K562 (cell line): Measurements from ENCODE around the gene GABBR1. TPM values are rescaled to one million over a fixed set of nuclear protein-coding genes. Genes with fewer than 3 reads are reported as not detected.
A peak's percentile ranks its signal among the peaks of the same experiment; 100 is the strongest.

ENCODE experiments used
- BRD4 ChIP-seq: fragments of 200-600 bp; sonication (generic); IDR thresholded peaks from 2 replicates; pipeline ENCODE4 v1.6.1; 2017; ENCODE audit warnings: inconsistent platforms
- CTCF ChIP-seq, 3 experiments: IDR thresholded peaks in 2 of 3; conservative IDR thresholded peaks in 1 of 3; 2 replicates each; pipeline ENCODE4 v1.5.1; 2011 to 2012; ENCODE audit warnings: low read length in 3 of 3, mild to moderate bottlenecking in 3 of 3, control low read depth in 2 of 3, improper control_type of control experiment in 1 of 3, inconsistent platforms in 1 of 3, low read depth in 1 of 3, mixed read lengths in 1 of 3, moderate library complexity in 1 of 3; ENCODE audit not compliant: insufficient read depth in 2 of 3
- E2F6 ChIP-seq, 2 experiments: IDR thresholded peaks; 2 replicates each; pipeline ENCODE4 v1.6.1; 2011; ENCODE audit warnings: borderline replicate concordance in 1 of 2, control low read depth in 1 of 2, low read depth in 1 of 2, low read length in 1 of 2, mild to moderate bottlenecking in 1 of 2, mixed read lengths in 1 of 2, moderate library complexity in 1 of 2; ENCODE audit not compliant: insufficient read depth in 1 of 2, insufficient read length in 1 of 2, poor library complexity in 1 of 2, severe bottlenecking in 1 of 2; ENCODE audit errors: extremely low read depth in 1 of 2
- EZH2 ChIP-seq: IDR thresholded peaks from 2 replicates; pipeline ENCODE4 v1.6.1; 2012; ENCODE audit warnings: low read depth, mild to moderate bottlenecking, inconsistent platforms, low read length, borderline replicate concordance
- LEF1 ChIP-seq: fragments of 450-650 bp; IDR thresholded peaks from 2 replicates; pipeline ENCODE4 v1.6.1; 2016; ENCODE audit warnings: mild to moderate bottlenecking
- MYC ChIP-seq, 2 experiments: fragments of 250-450 bp in 1 of 2; sonication (Bioruptor Pico) in 1 of 2; IDR thresholded peaks; 2 replicates each; pipeline versions ENCODE4 v1.5.1 to v1.6.1; 2012 to 2021; ENCODE audit warnings: low read depth in 2 of 2, borderline replicate concordance in 1 of 2, improper control_type of control experiment in 1 of 2, low read length in 1 of 2, mild to moderate bottlenecking in 1 of 2, moderate library complexity in 1 of 2
- NFIX ChIP-seq: fragments of 250-450 bp; sonication (Bioruptor Pico); IDR thresholded peaks from 2 replicates; pipeline ENCODE4 v1.4.0; 2020; ENCODE audit warnings: low read depth, mild to moderate bottlenecking, moderate library complexity
- PATZ1 ChIP-seq: fragments of 250-450 bp; sonication (Bioruptor Pico); IDR thresholded peaks from 2 replicates; pipeline ENCODE4 v1.5.0; 2020; ENCODE audit warnings: mild to moderate bottlenecking, borderline replicate concordance
- RUNX1 ChIP-seq: sonication (generic); IDR thresholded peaks from 2 replicates; pipeline ENCODE4 v1.6.1; 2016; ENCODE audit warnings: antibody characterized with exemption, low read depth
- TEAD4 ChIP-seq, 2 experiments: sonication (generic) in 1 of 2; formaldehyde crosslinking in 1 of 2; IDR thresholded peaks; 2 replicates each; pipeline versions ENCODE4 v1.6.1 to v1.8.0; 2012 to 2022; ENCODE audit warnings: borderline replicate concordance in 1 of 2, inconsistent platforms in 1 of 2, low read length in 1 of 2, mild to moderate bottlenecking in 1 of 2, missing genetic modification reagents in 1 of 2
- ZC3H8 ChIP-seq: fragments of 450-650 bp; IDR thresholded peaks from 2 replicates; pipeline ENCODE4 v1.6.1; 2017
- ZFP1 ChIP-seq: fragments of 450-650 bp; formaldehyde crosslinking; IDR thresholded peaks from 2 replicates; pipeline ENCODE4 v1.4.0; 2020; ENCODE audit warnings: mild to moderate bottlenecking, mixed read lengths
- ZFP30 ChIP-seq: fragments of 250-450 bp; sonication (Bioruptor Pico); IDR thresholded peaks from 2 replicates; pipeline ENCODE4 v1.8.0; 2022; ENCODE audit warnings: moderate library complexity, mild to moderate bottlenecking, inconsistent platforms, borderline replicate concordance
- ZFP36 ChIP-seq: fragments of 150-350 bp; IDR thresholded peaks from 2 replicates; pipeline ENCODE4 v1.6.1; 2018; ENCODE audit warnings: low read length, low read depth; ENCODE audit not compliant: partially characterized antibody
- ZNF277 ChIP-seq: fragments of 250-450 bp; sonication (Bioruptor Pico); IDR thresholded peaks from 2 replicates; pipeline ENCODE4 v1.8.0; 2022; ENCODE audit warnings: inconsistent platforms, mild to moderate bottlenecking, moderate library complexity, borderline replicate concordance
- ZNF311 ChIP-seq: fragments of 250-450 bp; sonication (Bioruptor Pico); IDR thresholded peaks from 2 replicates; pipeline ENCODE4 v1.4.0; 2020; ENCODE audit warnings: mild to moderate bottlenecking, moderate library complexity
- polyA plus RNA-seq, 8 experiments: library from polyadenylated mRNA; depleted of rRNA in 4 of 8; stranded (reverse) in 5 of 8; unstranded in 3 of 8; fragments of >200 nt; fragmentation: Nextera tagmentation in 2 of 8; fragmentation: Illumina TruSeq in 1 of 8; extraction: Ambion mirVana in 2 of 8; extraction: Trizol in 1 of 8; gene quantifications; 2 replicates each; pipeline versions ENCODE4 v1.2.1 to v1.2.3, GENCODE V29; 2011 to 2014; ENCODE audit warnings: inconsistent platforms in 1 of 8, missing spikeins in 1 of 8
- total RNA-seq, 7 experiments: library from RNA; depleted of rRNA in 6 of 7; stranded (reverse); fragments of >200 nt in 6 of 7; fragmentation: Illumina TruSeq in 2 of 7; extraction: Trizol in 2 of 7; gene quantifications; 2 replicates each; pipeline versions ENCODE4 v1.2.1 to v1.2.3, GENCODE V29; 2011 to 2021; ENCODE audit warnings: low replicate concordance in 1 of 7
- TF ChIP-seq, protein P1 (sequence below): fragments of 450-650 bp; formaldehyde crosslinking; IDR thresholded peaks from 2 replicates; pipeline ENCODE4 v1.4.0; 2020; ENCODE audit warnings: mild to moderate bottlenecking, moderate library complexity
- TF ChIP-seq, protein P2 (sequence below): fragments of 250-450 bp; sonication (Bioruptor Pico); IDR thresholded peaks from 2 replicates; pipeline ENCODE4 v1.9.0; 2021; ENCODE audit warnings: mild to moderate bottlenecking

Gene GABBR1
- total and polyA plus RNA-seq, 9 of the 15 experiments (the other 6 are each of a cell fraction or from before 2014, with no cell fraction given): 2.2 to 48.3 (median 20.8) TPM

DNA sequence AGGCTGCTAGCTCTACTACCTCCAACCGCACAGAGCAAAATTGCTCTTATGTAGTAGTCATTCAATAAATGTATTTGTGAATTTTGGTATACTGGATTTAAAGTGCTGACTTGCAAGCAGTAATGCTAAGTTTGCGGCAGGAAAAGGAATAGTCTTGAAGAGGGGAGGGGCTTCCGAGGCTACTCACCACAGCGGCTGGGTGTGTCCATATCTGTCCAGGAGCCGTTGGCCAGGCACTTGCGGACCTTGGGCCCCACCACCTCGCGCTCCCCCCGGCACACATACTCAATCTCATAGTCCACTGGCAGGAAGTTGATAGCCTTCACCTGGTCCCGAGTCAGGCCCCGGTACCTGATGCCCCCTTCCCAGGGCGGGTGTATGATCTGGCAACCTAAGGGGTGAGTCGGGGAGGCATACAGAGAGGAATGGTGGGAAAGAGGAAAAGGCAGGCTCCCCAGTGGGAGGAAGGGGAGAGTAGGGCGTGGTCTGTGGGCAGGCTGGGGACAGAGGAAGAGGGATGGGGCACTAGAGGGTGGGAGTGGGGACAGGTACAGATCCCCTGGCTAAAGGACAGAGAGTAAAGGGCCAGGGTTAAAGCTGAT lies 1.7 kb downstream of the GABBR1 start (continued):
- peak in 1 of 2 experiments; percentile 8 for TF ChIP-seq E2F6 (IDR thresholded peaks at IDR 0.05; ENCODE audit: borderline replicate concordance in 1 of 2, extremely low read depth in 1 of 2, insufficient read depth in 1 of 2, insufficient read length in 1 of 2, low read depth in 1 of 2, low read length in 1 of 2, poor library complexity in 1 of 2, severe bottlenecking in 1 of 2)
- TF ChIP-seq NFIX (CRISPR knock-in tag): no peak
- TF ChIP-seq, protein P1, sequence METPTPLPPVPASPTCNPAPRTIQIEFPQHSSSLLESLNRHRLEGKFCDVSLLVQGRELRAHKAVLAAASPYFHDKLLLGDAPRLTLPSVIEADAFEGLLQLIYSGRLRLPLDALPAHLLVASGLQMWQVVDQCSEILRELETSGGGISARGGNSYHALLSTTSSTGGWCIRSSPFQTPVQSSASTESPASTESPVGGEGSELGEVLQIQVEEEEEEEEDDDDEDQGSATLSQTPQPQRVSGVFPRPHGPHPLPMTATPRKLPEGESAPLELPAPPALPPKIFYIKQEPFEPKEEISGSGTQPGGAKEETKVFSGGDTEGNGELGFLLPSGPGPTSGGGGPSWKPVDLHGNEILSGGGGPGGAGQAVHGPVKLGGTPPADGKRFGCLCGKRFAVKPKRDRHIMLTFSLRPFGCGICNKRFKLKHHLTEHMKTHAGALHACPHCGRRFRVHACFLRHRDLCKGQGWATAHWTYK (CRISPR knock-in tag): 0 out of 2 replicates have a peak, but pooled peaks have one; percentile 10
- TF ChIP-seq EZH2: no peak
- peak; percentile 43; the same call in 1 of the 2 replicates for TF ChIP-seq MYC (IDR thresholded peaks at IDR 0.05; ENCODE audit: low read depth, low read length)
- no peak for TF ChIP-seq MYC (CRISPR knock-in tag; IDR thresholded peaks at IDR 0.05; ENCODE audit: borderline replicate concordance, low read depth)
- TF ChIP-seq ZNF277: no peak
- peak; percentile 46; the same call in 1 of the 2 replicates for TF ChIP-seq PATZ1
- no peak for TF ChIP-seq TEAD4 (IDR thresholded peaks at IDR 0.05; ENCODE audit: low read length)
- TF ChIP-seq TEAD4 (CRISPR knock-in tag; IDR thresholded peaks at IDR 0.05; ENCODE audit: borderline replicate concordance): no peak
- TF ChIP-seq, protein P2, sequence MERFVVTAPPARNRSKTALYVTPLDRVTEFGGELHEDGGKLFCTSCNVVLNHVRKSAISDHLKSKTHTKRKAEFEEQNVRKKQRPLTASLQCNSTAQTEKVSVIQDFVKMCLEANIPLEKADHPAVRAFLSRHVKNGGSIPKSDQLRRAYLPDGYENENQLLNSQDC (CRISPR knock-in tag): no peak
- TF ChIP-seq ZFP36: peak; percentile 5
- TF ChIP-seq ZFP1 (CRISPR knock-in tag): no peak
- TF ChIP-seq LEF1: 0 out of 2 replicates have a peak, but pooled peaks have one; percentile 10
- no peak for TF ChIP-seq ZNF311 (CRISPR knock-in tag)
- TF ChIP-seq BRD4: no peak
- no peak for TF ChIP-seq RUNX1
- no peak for TF ChIP-seq ZFP30 (CRISPR knock-in tag)
- TF ChIP-seq CTCF (IDR thresholded peaks at IDR 0.05 in 2 of 3, conservative IDR thresholded peaks at IDR 0.05 in 1 of 3; ENCODE audit: insufficient read depth in 2 of 3, low read depth in 1 of 3, low read length in 3 of 3): no peak
- TF ChIP-seq ZC3H8: no peak
